ENCODE data around the gene ZNF438.

- TF ChIP-seq CTCF (IDR thresholded peaks at IDR 0.05; ENCODE audit: borderline replicate concordance, extremely low read depth, low read length, poor library complexity, severe bottlenecking) (peak; percentile 31), EZH2 (IDR thresholded peaks at IDR 0.05; ENCODE audit: borderline replicate concordance, low read depth, low read length, severe bottlenecking) (no peak)
Measured at GRCh38 chr10:31032258-31033132, 830 bp upstream of the ZNF438 start.
